ENCODE results near the gene LIAS. TPM values are rescaled to one million over a fixed set of nuclear protein-coding genes. Genes with fewer than 3 reads are reported as not detected.

LIAS gene
- total and polyA plus RNA-seq, 10 of the 15 experiments (the other 5 are each of a cell fraction or from before 2014, with no cell fraction given): 17.9 to 32.3 (median 26.4) TPM

GRCh38 chr4:39446483-39446841, 12.4 kb upstream of the LIAS start:
- FAIRE-seq: no peak
- in situ Hi-C loops (cut with MboI): loop anchor here (25.0 kb wide), 1 partner anchor 534 kb away; no protein-coding TSS in a partner anchor
- ChIA-PET CTCF (interaction anchor here (0.5 to 2.6 kb wide), 5 partner anchors 10 to 544 kb away, joined by 3 to 12 read pairs (median 4); partner anchors contain the start of genes LIAS and RPL9), POLR2A (interaction anchor here (1.0 kb wide), 1 partner anchor 167 kb away, joined by 5 read pairs; no protein-coding TSS in a partner anchor), SMC1A (ENCODE audit: uncharacterized antibody, unreplicated experiment) (no interaction called here), RAD21 (ENCODE audit: unreplicated experiment) (no interaction called here)
- Histone ChIP-seq H3K27me3 (replicated peaks in 1 of 2; ENCODE audit: control insufficient read depth in 2 of 2, insufficient read depth in 2 of 2, low read length in 1 of 2) (no peaks in the 10 kb centered on the region), H3K27ac (ENCODE audit: control insufficient read depth, insufficient read depth) (no peak overlapping the region), H3K9ac (ENCODE audit: control insufficient read depth, insufficient read depth, low read length) (no peak overlapping the region), H3K36me3 (ENCODE audit: control insufficient read depth in 2 of 2, insufficient read depth in 2 of 2, low read length in 1 of 2) (peaks cover 0 to 7% of the 10 kb centered on the region in 2 experiments; a peak in 3 of 4 replicates), H3K4me3 (no peak overlapping the region), H3K4me1 (ENCODE audit: control insufficient read depth, insufficient read depth, low read length) (peaks cover 4% of the 10 kb centered on the region; the same call in 1 of the 2 replicates), H3K4me2 (ENCODE audit: control insufficient read depth, insufficient read depth) (peak overlapping the region; percentile 88; the same call in 1 of the 2 replicates), H3K79me2 (ENCODE audit: control insufficient read depth, insufficient read depth, low read length) (no peaks in the 10 kb centered on the region), H4K20me1 (ENCODE audit: control insufficient read depth, insufficient read depth) (no peaks in the 10 kb centered on the region), H2AFZ (ENCODE audit: control insufficient read depth, low read depth, low read length) (peak overlapping the region; percentile 62), H3K9me3 (replicated peaks; ENCODE audit: control insufficient read depth, insufficient read depth, low read length) (no peaks in the 10 kb centered on the region)
- intact Hi-C loops (cut with micrococcal nuclease; ENCODE audit: unreplicated experiment): loop anchor here (5.0 kb wide), 1 partner anchor 94 kb away; no protein-coding TSS in a partner anchor
- no peak for TF ChIP-seq RELA (IDR thresholded peaks at IDR 0.05; ENCODE audit: borderline replicate concordance, partially characterized antibody)
- TF ChIP-seq SUZ12 (IDR thresholded peaks at IDR 0.05; ENCODE audit: unreplicated experiment): no peak
- TF ChIP-seq NFYA (IDR thresholded peaks at IDR 0.05; ENCODE audit: borderline replicate concordance, low read depth, low read length): no peak
- TF ChIP-seq SMARCA5 (IDR thresholded peaks at IDR 0.05): peak; percentile 22; the same call in 1 of the 2 replicates
- TF ChIP-seq CBX5 (IDR thresholded peaks at IDR 0.05; ENCODE audit: low read depth): no peak
- TF ChIP-seq TCF12 (IDR thresholded peaks at IDR 0.05; ENCODE audit: low read depth, low read length): no peak
- TF ChIP-seq CHD1 (IDR thresholded peaks at IDR 0.05; ENCODE audit: low read depth, low read length): no peak
- TF ChIP-seq CEBPB (IDR thresholded peaks at IDR 0.05; ENCODE audit: borderline replicate concordance in 1 of 2, low read depth in 2 of 2, low read length in 2 of 2): no peak
- TF ChIP-seq ZBTB4 (CRISPR knock-in tag; IDR thresholded peaks at IDR 0.05): 0 out of 2 replicates have a peak, but pooled peaks have one; percentile 40
- no TSS peak for BruUV-seq (replicated peaks)
- ATAC-seq: no peak
- DNase-seq (ENCODE audit: low read depth, low spot score): no peak
- 87% methylated on average over 20 of the region's 20 CpGs for WGBS (ENCODE audit: insufficient coverage, insufficient replicate concordance, low lambda C conversion rate, missing lambda C conversion rate)

All from GM12878 (cell line).